ENCODE results near the gene APOO. TPM values are rescaled to one million over a fixed set of nuclear protein-coding genes. Genes with fewer than 3 reads are reported as not detected.
A peak's percentile ranks its signal among the peaks of the same experiment; 100 is the strongest.

APOO gene
- total RNA-seq = 10 to 100 TPM; 47.9 to 74.2 TPM
- polyA plus RNA-seq (2013, experiment 1 of 2) = 46.1 TPM
- 46.9 TPM for polyA plus RNA-seq (2013, experiment 2 of 2)
- long read RNA-seq, experiment 1, partial matches to known transcripts = 4 of 28 reads
- long read RNA-seq, experiment 1, other reads (novel, unspliced or antisense) = 19 of 28 reads
- long read RNA-seq, experiment 2, transcript APOO-201 (9 exons, 1,118 nt) = major isoform, 6 of 17 reads
- long read RNA-seq, experiment 2, partial matches to known transcripts = 0 of 17 reads
- long read RNA-seq, experiment 2, other reads (novel, unspliced or antisense) = 11 of 17 reads
- long read RNA-seq, experiment 3, transcript APOO-201 (9 exons, 1,118 nt) = major isoform, 44 of 67 reads
- long read RNA-seq, experiment 3, partial matches to known transcripts = 3 of 67 reads
- long read RNA-seq, experiment 3, other reads (novel, unspliced or antisense) = 20 of 67 reads
- long read RNA-seq, experiment 4, transcript APOO-201 (9 exons, 1,118 nt) = major isoform, 42 of 95 reads
- long read RNA-seq, experiment 4, partial matches to known transcripts = 1 of 95 reads
- long read RNA-seq, experiment 4, other reads (novel, unspliced or antisense) = 52 of 95 reads

DNA sequence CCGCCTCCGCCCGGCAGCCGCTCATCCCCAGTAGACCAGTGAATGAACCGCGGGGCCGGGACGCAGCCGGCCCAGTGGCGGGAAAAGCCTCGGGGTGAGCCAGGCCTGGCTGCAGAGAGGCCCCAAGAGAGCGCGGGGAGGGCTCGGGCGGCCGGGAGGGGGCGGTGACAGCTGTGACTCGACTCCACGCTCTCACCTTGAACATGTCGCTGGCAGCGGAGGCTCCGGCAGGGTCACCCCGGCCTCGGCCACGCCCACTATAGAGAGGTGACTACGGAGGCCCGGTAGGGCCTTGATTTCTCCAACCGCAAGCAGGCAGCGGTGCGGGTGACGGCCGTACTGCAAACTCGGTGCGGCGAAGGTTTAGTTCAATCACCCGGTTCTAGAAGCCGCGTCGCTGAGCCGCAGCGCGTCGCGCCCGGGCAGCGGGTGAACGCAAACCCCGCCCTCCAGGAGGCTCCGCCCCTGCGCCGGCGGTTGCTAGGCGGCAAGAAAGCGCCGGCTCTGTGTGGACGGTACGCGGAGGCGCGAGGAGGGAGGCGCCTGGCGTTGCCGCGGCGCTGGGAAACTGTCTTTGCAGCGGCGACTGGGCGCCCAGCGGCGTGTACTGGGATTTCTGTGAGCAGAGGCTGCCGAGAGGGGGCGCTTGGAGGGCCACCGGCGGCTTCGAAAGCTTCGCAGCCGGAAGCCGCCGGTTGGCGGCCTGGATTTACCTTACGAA is at the start of gene APOO, which contains the start of gene CXorf58:
APOO (minus strand) TSS at position 441 of the 721 bp plus-strand sequence; CDS start at position 205, 236 bp downstream.
CXorf58 (plus strand) TSS at position 509 of the 721 bp plus-strand sequence. CDS start 2,297 bp downstream, outside the sequence.
- Histone ChIP-seq H3K36me3 (ENCODE audit: control insufficient read depth, insufficient read depth, low read length) (no peaks in the 10 kb centered on the region), H3K9ac (ENCODE audit: extremely low read depth, low read length, poor library complexity, severe bottlenecking) (peak within 1 kb of the TSS; percentile 72), H3K9me3 (ENCODE audit: control insufficient read depth, low read length) (no peaks in the 10 kb centered on the region), H3K4me3 (ENCODE audit: low read length) (peak within 1 kb of the TSS; percentile 83), H3K27ac (ENCODE audit: low read depth, low read length) (peak within 1 kb of the TSS; percentile 87), H3K4me1 (ENCODE audit: control insufficient read depth, insufficient read depth, low read length) (no peaks in the 10 kb centered on the region), H3K27me3 (ENCODE audit: control insufficient read depth, insufficient read depth, low read length, poor library complexity, severe bottlenecking) (no peaks in the 10 kb centered on the region)
- peaks cover 8% of the 10 kb centered on the region for H3K4me1 Mint-ChIP-seq
- peak within 1 kb of the TSS; percentile 93 for H3K27ac Mint-ChIP-seq
- H3K9me3 Mint-ChIP-seq = no peaks in the 10 kb centered on the region
- H3K4me3 Mint-ChIP-seq = peak within 1 kb of the TSS; percentile 83
- peaks cover 5% of the 10 kb centered on the region for H3K36me3 Mint-ChIP-seq (ENCODE audit: low read depth)
- TF ChIP-seq, protein P1, sequence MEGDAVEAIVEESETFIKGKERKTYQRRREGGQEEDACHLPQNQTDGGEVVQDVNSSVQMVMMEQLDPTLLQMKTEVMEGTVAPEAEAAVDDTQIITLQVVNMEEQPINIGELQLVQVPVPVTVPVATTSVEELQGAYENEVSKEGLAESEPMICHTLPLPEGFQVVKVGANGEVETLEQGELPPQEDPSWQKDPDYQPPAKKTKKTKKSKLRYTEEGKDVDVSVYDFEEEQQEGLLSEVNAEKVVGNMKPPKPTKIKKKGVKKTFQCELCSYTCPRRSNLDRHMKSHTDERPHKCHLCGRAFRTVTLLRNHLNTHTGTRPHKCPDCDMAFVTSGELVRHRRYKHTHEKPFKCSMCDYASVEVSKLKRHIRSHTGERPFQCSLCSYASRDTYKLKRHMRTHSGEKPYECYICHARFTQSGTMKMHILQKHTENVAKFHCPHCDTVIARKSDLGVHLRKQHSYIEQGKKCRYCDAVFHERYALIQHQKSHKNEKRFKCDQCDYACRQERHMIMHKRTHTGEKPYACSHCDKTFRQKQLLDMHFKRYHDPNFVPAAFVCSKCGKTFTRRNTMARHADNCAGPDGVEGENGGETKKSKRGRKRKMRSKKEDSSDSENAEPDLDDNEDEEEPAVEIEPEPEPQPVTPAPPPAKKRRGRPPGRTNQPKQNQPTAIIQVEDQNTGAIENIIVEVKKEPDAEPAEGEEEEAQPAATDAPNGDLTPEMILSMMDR (conservative IDR thresholded peaks at IDR 0.05) = peak; percentile 93
- H3K27me3 Mint-ChIP-seq (ENCODE audit: insufficient read depth) = no peaks in the 10 kb centered on the region
- peak; percentile 99 for DNase-seq
- 0% methylated on average over 81 of the region's 81 CpGs; no CpG with 5 or more reads in 1 of the 2 experiments for WGBS, 2 experiments (ENCODE audit: insufficient coverage in 1 of 2, insufficient read length in 1 of 2)

DNA sequence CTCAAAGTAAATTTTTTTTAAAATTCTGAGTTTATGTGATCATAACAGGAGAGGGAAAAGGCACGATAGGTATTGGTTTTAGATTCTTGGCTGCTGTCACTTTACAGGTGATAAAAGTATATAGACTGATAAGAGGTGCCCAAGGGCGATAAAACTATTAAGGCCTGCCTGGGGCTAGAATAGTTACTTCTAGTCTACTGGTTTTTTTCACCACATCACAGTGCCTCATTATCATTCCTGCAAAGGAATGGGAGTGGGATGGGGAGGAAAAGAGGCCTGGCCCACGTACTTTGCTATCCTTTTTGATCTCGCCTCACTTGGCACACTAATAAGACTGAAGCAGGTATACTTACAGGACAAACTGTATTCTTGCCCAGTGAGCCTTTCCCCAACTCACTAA is 46.7 kb upstream of the APOO start:
- DNase-seq = no peak
- 60% methylated on average over 2 of the region's 4 CpGs; no CpG with 5 or more reads in 1 of the 2 experiments for WGBS, 2 experiments (ENCODE audit: insufficient coverage in 1 of 2, insufficient read length in 1 of 2)
- Mint-ChIP-seq H3K9me3 (no peaks in the 10 kb centered on the region), H3K27me3 (ENCODE audit: insufficient read depth) (peaks cover 2% of the 10 kb centered on the region), H3K4me1 (peaks cover 16% of the 10 kb centered on the region), H3K27ac (no peak overlapping the region), H3K36me3 (ENCODE audit: low read depth) (no peaks in the 10 kb centered on the region), H3K4me3 (no peak overlapping the region)
- H3K27ac ChIP-seq (ENCODE audit: low read depth, low read length) = no peak overlapping the region
- no peak overlapping the region for H3K9ac ChIP-seq (ENCODE audit: extremely low read depth, low read length, poor library complexity, severe bottlenecking)
- TF ChIP-seq, protein P1 (conservative IDR thresholded peaks at IDR 0.05) = no peak
- no peaks in the 10 kb centered on the region for H3K9me3 ChIP-seq (ENCODE audit: control insufficient read depth, low read length)
- H3K4me3 ChIP-seq (ENCODE audit: low read length) = no peak overlapping the region
- no peaks in the 10 kb centered on the region for H3K27me3 ChIP-seq (ENCODE audit: control insufficient read depth, insufficient read depth, low read length, poor library complexity, severe bottlenecking)
- H3K36me3 ChIP-seq (ENCODE audit: control insufficient read depth, insufficient read depth, low read length) = no peaks in the 10 kb centered on the region
- no peaks in the 10 kb centered on the region for H3K4me1 ChIP-seq (ENCODE audit: control insufficient read depth, insufficient read depth, low read length)

DNA sequence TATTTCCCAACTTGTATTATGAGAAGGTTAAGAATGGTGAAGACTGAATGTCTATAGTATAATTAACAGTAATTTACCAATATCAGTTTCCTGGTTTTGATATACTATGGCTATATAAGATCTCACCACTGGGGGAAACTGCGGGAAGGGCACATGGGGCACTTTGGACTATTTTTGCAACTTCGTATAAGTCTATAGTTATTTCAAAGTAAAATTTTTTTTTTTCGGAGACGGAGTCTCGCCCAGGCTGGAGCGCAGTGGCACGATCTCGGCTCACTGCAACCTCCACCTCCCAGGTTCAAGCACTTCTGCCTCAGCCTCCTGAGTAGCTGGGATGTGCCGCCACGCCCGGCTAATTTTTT is 46.2 kb upstream of the APOO start:
- Mint-ChIP-seq H3K4me3 (no peak overlapping the region), H3K36me3 (ENCODE audit: low read depth) (no peaks in the 10 kb centered on the region), H3K9me3 (no peaks in the 10 kb centered on the region), H3K4me1 (peaks cover 16% of the 10 kb centered on the region), H3K27ac (no peak overlapping the region), H3K27me3 (ENCODE audit: insufficient read depth) (peaks cover 2% of the 10 kb centered on the region)
- Histone ChIP-seq H3K4me3 (ENCODE audit: low read length) (no peak overlapping the region), H3K9ac (ENCODE audit: extremely low read depth, low read length, poor library complexity, severe bottlenecking) (no peak overlapping the region), H3K36me3 (ENCODE audit: control insufficient read depth, insufficient read depth, low read length) (no peaks in the 10 kb centered on the region), H3K4me1 (ENCODE audit: control insufficient read depth, insufficient read depth, low read length) (no peaks in the 10 kb centered on the region), H3K27me3 (ENCODE audit: control insufficient read depth, insufficient read depth, low read length, poor library complexity, severe bottlenecking) (no peaks in the 10 kb centered on the region), H3K27ac (ENCODE audit: low read depth, low read length) (no peak overlapping the region), H3K9me3 (ENCODE audit: control insufficient read depth, low read length) (no peaks in the 10 kb centered on the region)
- WGBS, 2 experiments (ENCODE audit: insufficient coverage in 1 of 2, insufficient read length in 1 of 2) = 90 to 92% methylated on average over 2 to 6 of the region's 11 CpGs
- TF ChIP-seq, protein P1 (conservative IDR thresholded peaks at IDR 0.05) = peak; percentile 54
- no peak for DNase-seq

Measured in endodermal cell (in vitro differentiated cells).